ENCODE results near the gene PLCB1. TPM values are rescaled to one million over a fixed set of nuclear protein-coding genes. Genes with fewer than 3 reads are reported as not detected.

Gene PLCB1
- total RNA-seq, 3 donors from 2014 or later, result 12.2 to 106 (median 30.5) TPM

- Histone ChIP-seq H3K9me3 (no peaks in the 10 kb centered on the region), H3K27me3 (no peaks in the 10 kb centered on the region), H3K4me3 (no peak overlapping the region), H3K27ac (no peak overlapping the region), H3K36me3 (no peaks in the 10 kb centered on the region), H3K4me1 (no peaks in the 10 kb centered on the region)
- no peak for DNase-seq (ENCODE audit: low spot score in 2 of 2)
- intact Hi-C loops (cut with DNase I; ENCODE audit: low total_unique reads), result no loop called here
- TF ChIP-seq POLR2A (IDR thresholded peaks at IDR 0.05), result no peak
- TF ChIP-seq CTCF (IDR thresholded peaks at IDR 0.05), result no peak
- no peak for TF ChIP-seq POLR2AphosphoS5 (IDR thresholded peaks at IDR 0.05)
Measured at GRCh38 chr20:8740265-8740664, 608.2 kb downstream of the PLCB1 start.

- H3K9me3 ChIP-seq, result no peaks in the 10 kb centered on the region
- no peaks in the 10 kb centered on the region for H3K36me3 ChIP-seq
- no peak for DNase-seq (ENCODE audit: low spot score in 2 of 2)
- H3K27ac ChIP-seq, result no peak overlapping the region
- TF ChIP-seq POLR2A (IDR thresholded peaks at IDR 0.05) (no peak), CTCF (IDR thresholded peaks at IDR 0.05) (no peak), POLR2AphosphoS5 (IDR thresholded peaks at IDR 0.05) (no peak)
- intact Hi-C loops (cut with DNase I; ENCODE audit: low total_unique reads), result no loop called here
- H3K4me3 ChIP-seq, result no peak overlapping the region
- H3K27me3 ChIP-seq, result no peaks in the 10 kb centered on the region
- H3K4me1 ChIP-seq, result no peaks in the 10 kb centered on the region
Measured at GRCh38 chr20:8744228-8744844, 612.3 kb downstream of the PLCB1 start.

GRCh38 chr20:8749101-8749500, 617.0 kb downstream of the PLCB1 start:
- no peak for DNase-seq (ENCODE audit: low spot score in 2 of 2)
- intact Hi-C loops (cut with DNase I; ENCODE audit: low total_unique reads), result no loop called here
- Histone ChIP-seq H3K4me3 (no peak overlapping the region), H3K27me3 (no peaks in the 10 kb centered on the region), H3K36me3 (no peaks in the 10 kb centered on the region), H3K4me1 (no peaks in the 10 kb centered on the region), H3K27ac (no peak overlapping the region), H3K9me3 (no peaks in the 10 kb centered on the region)
- no peak for TF ChIP-seq CTCF (IDR thresholded peaks at IDR 0.05)
- no peak for TF ChIP-seq POLR2A (IDR thresholded peaks at IDR 0.05)
- TF ChIP-seq POLR2AphosphoS5 (IDR thresholded peaks at IDR 0.05), result no peak

GRCh38 chr20:8749986-8750385, 617.9 kb downstream of the PLCB1 start:
- Histone ChIP-seq H3K27ac (no peak overlapping the region), H3K27me3 (no peaks in the 10 kb centered on the region), H3K4me1 (no peaks in the 10 kb centered on the region), H3K9me3 (no peaks in the 10 kb centered on the region), H3K4me3 (no peak overlapping the region), H3K36me3 (no peaks in the 10 kb centered on the region)
- TF ChIP-seq CTCF (IDR thresholded peaks at IDR 0.05), result no peak
- TF ChIP-seq POLR2AphosphoS5 (IDR thresholded peaks at IDR 0.05), result no peak
- no peak for TF ChIP-seq POLR2A (IDR thresholded peaks at IDR 0.05)
- DNase-seq (ENCODE audit: low spot score in 2 of 2), result no peak
- intact Hi-C loops (cut with DNase I; ENCODE audit: low total_unique reads), result no loop called here

- H3K9me3 ChIP-seq, result no peaks in the 10 kb centered on the region
- intact Hi-C loops (cut with DNase I; ENCODE audit: low total_unique reads), result no loop called here
- no peak overlapping the region for H3K27ac ChIP-seq
- H3K4me3 ChIP-seq, result no peak overlapping the region
- H3K27me3 ChIP-seq, result no peaks in the 10 kb centered on the region
- no peak for TF ChIP-seq POLR2A (IDR thresholded peaks at IDR 0.05)
- TF ChIP-seq POLR2AphosphoS5 (IDR thresholded peaks at IDR 0.05), result no peak
- TF ChIP-seq CTCF (IDR thresholded peaks at IDR 0.05), result no peak
- H3K4me1 ChIP-seq, result no peaks in the 10 kb centered on the region
- DNase-seq (ENCODE audit: low spot score in 2 of 2), result no peak
- no peaks in the 10 kb centered on the region for H3K36me3 ChIP-seq
Measured at GRCh38 chr20:8755340-8756118, 623.5 kb downstream of the PLCB1 start.

All from breast epithelium (tissue), 4 donors.